Stimulated activated CD8-positive, alpha-beta memory T cell treated with anti-CD3 and anti-CD28 coated beads, Interleukin-12 subunit alpha, Interleukin-12 subunit beta, amount 100 ng/mL, for 24 hours (primary cell): Measurements from ENCODE around the gene LRRC31.
A peak's percentile ranks its signal among the peaks of the same experiment; 100 is the strongest.

Experiments used
- DNase-seq: peaks from one replicate; pipeline ENCODE4 v3.0.0-alpha.2; 2020; ENCODE audit errors: extremely low read depth

The LRRC31 gene

GRCh38 chr3:169863458-169863899, 6.3 kb downstream of the LRRC31 start:
- no peak for DNase-seq

GRCh38 chr3:169861871-169862270, 7.9 kb downstream of the LRRC31 start:
- no peak for DNase-seq

- no peak for DNase-seq
These were observed 11.9 kb downstream of the LRRC31 start for GRCh38 chr3:169857811-169858210.

- no peak for DNase-seq
These were observed 14.2 kb downstream of the LRRC31 start for GRCh38 chr3:169855514-169855913.

GRCh38 chr3:169850618-169851017, 19.1 kb downstream of the LRRC31 start:
- no peak for DNase-seq

GRCh38 chr3:169848741-169849140, 21.0 kb downstream of the LRRC31 start:
- no peak for DNase-seq

- DNase-seq, result no peak
These were observed 21.8 kb downstream of the LRRC31 start for GRCh38 chr3:169847896-169848295.

- no peak for DNase-seq
These were observed 23.1 kb downstream of the LRRC31 start for GRCh38 chr3:169846458-169847193.

- no peak for DNase-seq
These were observed 26.8 kb downstream of the LRRC31 start for GRCh38 chr3:169842960-169843359.

- no peak for DNase-seq
These were observed 28.6 kb downstream of the LRRC31 start for GRCh38 chr3:169841171-169841570.

- no peak for DNase-seq
These were observed 31.2 kb downstream of the LRRC31 start for GRCh38 chr3:169838511-169839030.

- no peak for DNase-seq
These were observed 32.8 kb downstream of the LRRC31 start for GRCh38 chr3:169836942-169837275.

GRCh38 chr3:169836078-169836941, 33.4 kb downstream of the LRRC31 start:
- DNase-seq, result no peak

- DNase-seq, result no peak
These were observed 34.2 kb downstream of the LRRC31 start for GRCh38 chr3:169835533-169835932.

- no peak for DNase-seq
These were observed 42.0 kb downstream of the LRRC31 start for GRCh38 chr3:169827712-169828111.

GRCh38 chr3:169825316-169825715, 44.4 kb downstream of the LRRC31 start:
- DNase-seq, result no peak

- DNase-seq, result no peak
These were observed 46.8 kb downstream of the LRRC31 start for GRCh38 chr3:169822983-169823382.

- DNase-seq, result no peak
These were observed 47.2 kb downstream of the LRRC31 start for GRCh38 chr3:169822540-169822939.

- no peak for DNase-seq
These were observed 47.6 kb downstream of the LRRC31 start for GRCh38 chr3:169822091-169822490.

GRCh38 chr3:169818316-169818715, 51.4 kb downstream of the LRRC31 start:
- no peak for DNase-seq

- no peak for DNase-seq
These were observed 54.1 kb downstream of the LRRC31 start for GRCh38 chr3:169815590-169816150.

- peak; percentile 54 for DNase-seq
These were observed 55.8 kb downstream of the LRRC31 start for GRCh38 chr3:169813757-169814517.
